NT2/D1 (cell line): Measurements from ENCODE around the gene SHB.

Experiments used
- SUZ12 ChIP-seq: IDR thresholded peaks from 2 replicates; pipeline ENCODE4 v1.6.1; 2011; ENCODE audit not compliant: insufficient read length, insufficient read depth; ENCODE audit errors: extremely low read depth
- YY1 ChIP-seq: IDR thresholded peaks from 2 replicates; pipeline ENCODE4 v1.6.1; 2011; ENCODE audit not compliant: insufficient read length, insufficient read depth
- ZNF274 ChIP-seq: IDR thresholded peaks from 2 replicates; pipeline ENCODE4 v1.6.1; 2011; ENCODE audit warnings: mild to moderate bottlenecking, low read depth, low read length

- no peak for TF ChIP-seq ZNF274
- no peak for TF ChIP-seq SUZ12
- no peak for TF ChIP-seq YY1
Observed at GRCh38 chr9:38107405-38107804, 38.4 kb upstream of the SHB start.
